Dedifferentiated amniotic fluid mesenchymal stem cell (primary cell): ENCODE data around the gene NEK3.
"Not testable (repeated sequence)": the region's sequence is repeated elsewhere in the genome, so short reads cannot be mapped to it uniquely, and the experiment has no call there.

Source experiments
- DNase-seq: peaks from one replicate; pipeline ENCODE4 v3.0.0-alpha.2; 2016; ENCODE audit errors: extremely low spot score

Gene NEK3

DNA sequence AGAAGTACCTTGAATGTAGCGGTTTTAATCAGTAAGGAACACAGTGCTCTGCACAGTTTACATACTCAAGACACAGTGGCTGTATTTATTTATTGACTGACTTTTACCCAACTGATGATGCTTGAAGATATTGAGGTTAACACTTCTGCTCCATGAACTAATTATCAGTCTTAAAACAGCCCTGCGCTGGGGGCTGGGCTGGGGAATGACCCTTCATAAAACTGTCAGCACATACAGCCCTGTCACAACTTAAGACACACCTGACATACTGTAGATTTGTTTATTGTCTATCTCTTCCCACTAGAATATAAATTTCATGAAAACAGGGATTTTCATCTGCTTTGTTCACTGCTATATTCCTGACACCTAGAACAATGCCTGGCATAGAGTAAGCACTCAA is 41.3 kb downstream of the NEK3 start:
- DNase-seq, result no peak

DNA sequence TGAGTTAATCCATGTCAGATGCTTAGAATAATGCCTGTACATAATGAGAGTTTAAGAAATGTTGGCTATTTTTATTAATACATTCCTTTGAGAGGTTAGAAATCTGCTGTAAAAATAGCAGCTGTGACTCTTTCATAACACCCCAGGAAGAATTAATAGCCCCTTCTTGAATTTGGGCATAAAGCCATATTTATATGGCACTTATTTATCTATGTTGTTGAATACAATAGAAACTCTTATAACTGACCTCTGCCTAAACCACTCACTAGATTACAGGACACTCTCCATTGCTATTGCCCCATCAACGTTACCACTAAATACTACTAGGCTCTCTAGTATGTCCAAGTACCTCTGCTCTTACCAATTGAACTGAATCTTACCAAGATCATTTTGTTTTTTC is 46.8 kb downstream of the NEK3 start:
- no peak for DNase-seq

DNA sequence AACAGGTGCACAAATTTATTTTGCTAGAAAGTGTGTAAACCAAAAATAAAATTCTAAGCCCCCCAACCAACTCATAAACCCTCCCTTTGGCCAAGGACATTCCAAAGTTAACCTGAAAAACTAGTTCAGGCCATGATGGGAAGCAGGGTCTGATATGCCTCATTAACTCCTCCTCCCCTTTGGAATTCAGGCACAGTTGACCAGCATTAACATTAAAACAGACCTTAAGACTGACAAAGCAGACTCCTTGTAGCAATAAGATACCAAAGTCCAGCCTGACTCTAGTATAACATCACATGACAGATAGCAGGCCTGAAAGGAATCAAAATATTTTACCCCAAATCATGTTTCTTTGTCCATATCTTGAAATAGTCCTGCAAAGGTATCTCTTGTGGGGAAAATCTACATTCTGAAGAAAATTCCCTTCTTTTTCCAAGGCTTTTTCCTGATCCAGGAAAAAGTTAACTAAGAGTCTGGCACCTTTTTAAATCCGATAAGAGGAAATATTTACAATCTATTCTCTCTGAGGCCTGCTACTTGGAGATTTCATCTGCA is 50.2 kb downstream of the NEK3 start:
- no peak for DNase-seq

DNA sequence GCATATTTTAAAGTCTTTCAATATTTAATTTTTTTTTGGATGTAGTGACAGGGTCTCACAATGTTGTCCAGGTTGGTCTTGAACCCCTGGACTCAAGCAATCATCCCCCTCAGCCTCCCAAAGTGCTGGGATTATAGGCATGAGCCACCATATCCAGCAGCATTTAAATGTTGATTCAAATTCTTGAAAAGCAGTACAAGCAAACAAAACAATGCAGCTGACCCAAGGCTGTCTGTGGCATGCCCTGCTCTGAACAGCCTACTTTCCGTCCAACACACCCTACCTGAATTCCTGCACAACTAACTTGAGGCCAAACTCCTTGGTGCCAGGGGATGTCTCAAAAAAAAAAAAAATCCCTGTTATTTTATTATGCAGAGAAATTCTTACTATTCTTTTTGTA is 53.6 kb downstream of the NEK3 start:
- DNase-seq, result no peak

DNA sequence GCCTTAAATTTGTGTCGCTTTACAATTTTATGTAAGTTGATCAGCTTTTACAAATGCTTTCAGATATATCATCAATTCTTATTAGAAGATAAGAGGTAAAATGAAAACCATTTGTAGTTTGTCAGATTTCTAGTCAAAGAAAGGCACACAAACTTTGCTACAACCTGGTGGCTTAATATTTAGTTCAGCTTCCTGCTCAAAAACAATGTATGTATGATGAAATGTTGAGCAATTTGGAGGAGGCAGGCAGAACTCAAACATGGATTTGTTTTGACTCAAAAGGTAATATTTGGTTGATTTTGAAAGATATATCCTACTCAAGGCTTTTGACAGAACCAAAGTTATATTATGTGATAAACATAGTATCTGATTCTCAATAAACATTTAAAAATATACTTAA is 54.8 kb downstream of the NEK3 start:
- DNase-seq, result peak; percentile 59

DNA sequence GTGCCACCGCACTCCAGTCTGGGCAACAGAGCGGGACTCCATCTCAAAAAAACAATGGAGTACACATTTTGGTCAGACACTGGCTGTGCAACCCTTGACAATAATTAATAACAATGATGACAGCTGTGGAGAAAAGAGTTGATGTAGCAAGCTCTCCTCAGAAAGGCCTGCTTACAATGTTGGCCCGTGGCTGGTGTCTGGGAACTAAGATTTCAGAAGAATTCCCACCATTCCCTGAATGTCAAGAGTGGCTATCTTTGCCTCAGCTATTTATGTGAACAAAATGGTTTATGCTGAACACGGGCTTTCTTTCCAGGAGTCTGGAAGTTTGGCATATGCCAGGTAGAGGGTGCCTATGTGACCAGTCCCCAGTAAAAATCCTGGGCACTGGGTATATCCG is 56.0 kb downstream of the NEK3 start:
- no peak for DNase-seq

DNA sequence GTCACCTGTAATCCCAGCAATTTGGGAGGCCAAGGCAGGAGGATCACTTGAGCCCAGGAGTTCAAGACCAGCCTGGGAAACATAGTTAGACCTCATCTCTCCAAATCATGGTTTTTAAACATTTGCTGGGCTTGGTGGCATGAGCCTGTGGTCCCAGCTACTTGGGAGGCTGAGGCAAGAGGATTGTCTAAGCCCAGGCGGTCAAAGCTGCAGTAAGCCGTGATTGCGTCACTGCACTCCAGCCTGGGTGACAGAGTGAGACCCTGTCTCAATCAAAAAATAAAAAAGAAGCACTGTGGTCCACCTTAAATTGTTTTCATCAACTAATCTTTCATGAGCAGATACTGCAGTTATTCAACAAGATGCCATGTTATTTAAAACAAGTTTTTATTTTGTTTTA is 57.0 kb downstream of the NEK3 start:
- not testable (repeated sequence) for DNase-seq

DNA sequence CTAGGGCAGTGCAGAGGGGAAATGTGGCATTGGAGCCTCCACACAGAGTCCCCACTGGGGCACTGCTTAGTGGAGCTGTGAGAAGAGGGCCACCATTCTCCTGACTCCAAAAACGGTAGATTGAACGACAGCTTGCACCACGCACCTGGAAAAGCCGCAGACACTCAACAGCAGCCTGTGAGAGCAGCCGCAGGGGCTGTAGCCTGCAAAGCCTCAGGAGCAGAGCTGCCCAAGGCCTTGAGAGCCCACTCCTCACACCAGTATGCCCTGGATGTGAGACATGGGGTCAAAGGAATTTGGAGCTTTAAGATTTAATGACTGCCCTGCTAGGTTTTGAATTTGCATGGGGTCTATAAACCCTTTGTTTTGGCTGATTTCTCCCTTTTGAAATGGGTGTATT is 62.2 kb downstream of the NEK3 start:
- DNase-seq, result no peak

DNA sequence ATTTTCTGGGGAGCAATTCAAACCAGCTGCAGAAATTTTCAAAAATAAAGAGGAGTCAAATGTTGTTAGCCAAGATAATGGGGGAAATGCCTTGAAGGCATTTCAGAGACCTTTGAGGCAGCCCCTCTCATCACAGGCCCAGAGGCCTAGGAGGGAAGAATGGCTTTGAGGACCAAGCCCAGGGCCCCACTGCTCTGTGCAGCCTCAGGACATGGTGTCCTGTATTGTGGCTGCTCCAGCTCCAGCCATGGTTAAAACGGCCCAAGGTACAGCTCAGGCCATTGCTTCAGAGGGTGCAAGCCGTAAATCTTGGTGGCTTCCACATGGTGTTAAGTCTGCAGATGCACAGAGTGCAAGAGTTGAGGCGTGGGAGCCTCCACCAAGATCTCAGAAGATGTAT is 62.6 kb downstream of the NEK3 start:
- no peak for DNase-seq

DNA sequence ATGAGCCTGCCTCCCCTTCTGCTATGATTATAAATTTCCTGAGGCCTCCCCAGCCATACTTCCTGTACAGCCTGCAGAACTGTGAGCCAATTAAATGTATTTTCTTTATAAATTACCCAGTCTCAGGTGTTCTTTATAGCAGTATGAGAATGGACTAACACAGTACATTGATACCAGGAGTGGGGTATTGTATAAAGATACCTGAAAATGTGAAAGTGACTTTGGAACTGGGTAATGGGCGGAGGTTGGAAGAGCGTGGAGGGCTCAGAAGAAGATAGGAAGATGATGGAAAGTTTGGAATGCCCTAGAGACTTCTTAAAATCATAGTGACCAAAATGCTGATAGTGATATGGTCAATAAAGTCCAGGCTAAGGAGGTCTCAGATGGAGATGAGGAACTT is 63.3 kb downstream of the NEK3 start:
- no peak for DNase-seq

DNA sequence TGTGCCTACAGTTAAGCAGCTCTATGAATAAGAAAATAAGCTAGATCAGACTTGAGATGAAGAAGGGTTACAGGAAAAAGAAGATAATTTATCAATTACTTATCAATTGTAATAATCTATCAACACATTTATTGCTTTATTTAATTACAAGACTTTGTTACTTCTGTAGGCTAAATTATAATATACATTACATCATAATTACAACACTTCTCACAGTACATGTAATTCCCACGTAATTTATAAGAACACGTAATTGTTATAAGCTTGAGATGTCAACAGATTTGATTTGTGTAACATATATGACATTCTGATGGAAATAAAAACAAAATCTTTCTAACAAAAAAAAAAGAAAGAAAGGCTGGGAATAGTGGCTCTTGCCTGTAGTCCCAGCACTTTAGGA is 67.3 kb downstream of the NEK3 start:
- no peak for DNase-seq

DNA sequence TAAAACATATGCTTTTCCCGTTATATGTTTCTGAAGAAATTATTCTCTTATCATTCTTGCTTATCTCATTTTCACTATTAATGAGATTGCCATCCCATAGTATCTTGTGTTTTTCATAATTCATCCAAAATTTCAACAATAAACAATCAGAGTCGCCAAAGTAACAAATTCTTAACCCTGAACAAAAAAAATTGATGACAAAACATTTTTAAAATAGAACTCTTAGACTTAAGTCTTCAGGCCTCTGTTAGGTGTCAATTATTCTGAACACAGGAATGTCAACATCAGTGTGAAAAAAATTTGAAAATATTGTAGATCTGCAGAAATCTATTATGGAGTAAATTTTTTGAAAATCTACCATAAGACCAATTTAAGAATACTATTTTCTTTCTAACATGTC is 67.9 kb downstream of the NEK3 start:
- no peak for DNase-seq

DNA sequence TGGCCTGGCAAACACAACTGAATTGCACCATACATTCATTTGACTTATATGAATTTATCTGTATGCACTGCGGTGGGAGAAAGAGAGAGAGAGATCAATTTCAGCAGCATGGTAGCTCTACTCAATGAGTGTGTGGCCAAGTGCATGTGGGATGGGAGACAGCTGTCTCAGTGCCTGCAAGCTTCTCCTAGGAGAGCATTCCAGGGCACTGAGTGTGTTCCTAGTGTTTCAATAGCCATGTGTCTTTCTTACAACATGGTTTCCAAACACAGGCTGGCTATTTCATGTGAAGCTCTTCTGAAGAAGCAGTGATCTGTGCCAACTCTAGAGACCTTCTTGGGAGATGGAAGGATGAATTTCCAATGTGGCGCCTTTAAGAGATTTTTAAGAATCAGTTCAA is 74.0 kb downstream of the NEK3 start:
- DNase-seq, result peak; percentile 39

DNA sequence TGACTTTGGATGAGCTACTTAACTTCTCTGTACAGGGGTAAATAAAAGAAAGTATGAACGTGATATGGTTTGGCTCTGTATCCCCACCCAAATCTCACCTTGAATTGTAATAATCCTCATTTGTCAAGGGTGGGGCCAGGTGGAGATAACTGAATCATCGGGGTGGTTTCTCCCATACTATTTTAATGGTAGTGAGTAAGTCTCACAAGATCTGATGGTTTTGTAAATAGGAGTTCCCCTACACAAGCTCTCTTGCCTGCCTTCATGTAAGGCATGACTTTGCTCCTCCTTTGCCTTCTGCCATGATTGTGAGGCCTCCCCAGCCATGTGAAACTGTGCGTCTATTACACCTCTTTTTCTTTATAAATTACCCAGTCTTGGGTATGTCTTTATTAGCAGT is 74.4 kb downstream of the NEK3 start:
- DNase-seq, result not testable (repeated sequence)
